Suppressor macrophage (primary cell): ENCODE data around the gene RSRC1.
"Not testable (repeated sequence)": the region's sequence is repeated elsewhere in the genome, so short reads cannot be mapped to it uniquely, and the experiment has no call there.

Experiments used
- DNase-seq, 4 experiments: peaks; one replicate each; pipeline ENCODE4 v3.0.0-alpha.2; 2020 to 2022

Gene RSRC1

DNA sequence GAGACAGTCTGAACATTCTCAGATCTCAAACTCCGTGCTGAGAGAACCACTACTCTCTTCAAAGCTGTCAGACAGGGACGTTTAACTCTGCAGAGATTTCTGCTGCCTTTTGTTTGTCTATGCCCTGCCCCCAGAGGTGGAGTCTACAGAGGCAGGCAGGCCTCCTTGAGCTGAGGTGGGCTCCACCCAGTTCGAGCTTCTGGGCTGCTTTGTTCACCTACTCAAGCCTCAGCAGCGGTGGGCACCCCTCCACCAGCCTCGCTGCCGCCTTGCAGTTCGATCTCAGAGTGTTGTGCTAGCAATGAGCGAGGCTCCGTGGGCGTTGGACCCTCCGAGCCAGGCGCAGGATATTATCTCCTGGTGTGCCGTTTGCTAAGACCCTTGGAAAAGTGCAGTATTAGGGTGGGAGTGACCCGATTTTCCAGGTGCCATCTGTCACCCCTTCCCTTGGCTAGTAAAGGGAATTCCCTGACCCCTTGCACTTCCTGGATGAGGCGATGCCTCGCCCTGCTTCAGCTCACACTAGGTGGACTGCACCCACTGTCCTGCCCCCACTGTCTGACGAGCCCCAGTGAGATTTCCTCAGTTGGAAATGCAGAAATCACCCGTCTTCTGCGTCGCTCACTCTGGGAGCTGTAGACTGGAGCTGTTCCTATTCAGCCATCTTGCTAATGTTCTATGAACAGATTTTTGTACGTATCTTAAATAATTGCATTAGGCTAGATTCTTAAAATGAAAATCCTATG, 220.0 kb downstream of the RSRC1 start:
- not testable (repeated sequence) for DNase-seq

DNA sequence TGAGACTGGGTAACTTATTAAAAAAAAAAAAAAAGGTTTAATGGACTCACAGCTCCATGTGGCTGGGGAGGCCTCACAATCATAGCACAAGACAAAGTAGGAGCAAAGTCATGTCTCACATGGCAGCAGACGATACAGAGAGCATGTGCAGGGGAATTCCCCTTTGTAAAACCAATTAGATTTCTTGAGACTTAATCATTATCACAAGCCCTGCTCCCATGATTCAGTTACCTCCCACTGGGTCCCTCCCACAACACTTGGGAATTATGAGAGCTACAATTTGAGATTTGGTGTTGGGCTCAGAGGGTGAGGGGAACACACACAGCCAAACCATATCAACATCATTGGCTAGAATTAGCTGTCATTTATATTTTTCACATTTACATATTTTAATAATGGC, 221.0 kb downstream of the RSRC1 start:
- DNase-seq: peak; percentile 10 to 63 (median 42)

DNA sequence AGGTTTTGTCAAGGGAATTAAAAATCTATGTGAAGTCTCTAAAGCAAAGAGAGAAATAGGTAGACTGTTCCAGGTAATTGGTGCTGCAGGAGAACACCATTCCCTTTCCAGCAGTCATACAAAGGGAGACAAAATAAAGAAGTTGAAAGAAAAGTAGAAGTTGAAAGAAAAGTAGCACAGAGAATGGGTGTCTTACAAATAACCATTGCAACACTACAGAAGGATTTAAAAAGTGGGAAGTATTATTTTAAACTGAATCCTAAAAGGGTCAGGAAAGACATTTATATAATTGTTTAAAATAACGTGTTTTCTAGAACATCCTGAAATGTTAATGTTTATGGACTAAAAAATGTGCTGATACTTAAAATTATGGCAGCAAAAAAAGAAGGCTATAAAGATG, 223.8 kb downstream of the RSRC1 start:
- peak in 2 of 4 experiments; percentile 55 to 72 for DNase-seq

DNA sequence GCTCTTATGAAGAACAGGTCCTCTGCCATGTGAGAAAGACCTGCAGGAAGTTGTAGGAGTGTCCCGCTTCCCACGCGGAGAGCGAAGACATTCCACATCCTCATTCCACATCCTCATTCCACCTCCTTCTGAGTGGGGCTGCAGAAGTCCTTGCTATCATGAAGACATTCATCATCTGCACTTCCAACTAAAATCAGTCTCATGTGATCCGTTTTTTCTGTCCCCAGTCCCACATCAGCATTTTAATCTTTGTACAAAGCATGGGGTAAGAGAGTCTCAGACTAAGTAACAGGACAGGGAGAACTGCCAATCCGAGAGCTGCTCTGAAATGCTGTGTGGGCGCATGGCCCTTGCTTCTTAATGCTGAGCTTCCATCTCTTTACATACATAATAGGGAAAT, 227.2 kb downstream of the RSRC1 start:
- peak; percentile 81 to 95 (median 90) for DNase-seq

DNA sequence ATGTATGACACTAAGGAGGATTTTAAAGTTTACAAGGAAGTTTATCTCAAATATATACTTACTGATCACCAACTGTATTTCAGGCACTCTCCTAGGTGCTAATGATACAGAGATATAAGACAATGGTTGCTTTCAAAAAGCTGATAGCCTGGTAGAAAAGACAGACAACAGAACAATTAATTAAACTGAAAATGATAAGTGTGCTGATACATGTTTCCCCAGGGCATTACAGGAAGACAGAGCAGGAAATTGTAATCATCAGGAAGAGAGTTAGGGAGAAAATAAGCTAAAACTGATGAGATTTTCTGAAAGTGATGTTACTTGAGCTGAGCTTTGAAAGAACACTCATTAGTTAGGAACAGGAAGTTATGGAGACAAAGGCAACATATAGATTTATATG, 229.7 kb downstream of the RSRC1 start:
- no peak for DNase-seq

DNA sequence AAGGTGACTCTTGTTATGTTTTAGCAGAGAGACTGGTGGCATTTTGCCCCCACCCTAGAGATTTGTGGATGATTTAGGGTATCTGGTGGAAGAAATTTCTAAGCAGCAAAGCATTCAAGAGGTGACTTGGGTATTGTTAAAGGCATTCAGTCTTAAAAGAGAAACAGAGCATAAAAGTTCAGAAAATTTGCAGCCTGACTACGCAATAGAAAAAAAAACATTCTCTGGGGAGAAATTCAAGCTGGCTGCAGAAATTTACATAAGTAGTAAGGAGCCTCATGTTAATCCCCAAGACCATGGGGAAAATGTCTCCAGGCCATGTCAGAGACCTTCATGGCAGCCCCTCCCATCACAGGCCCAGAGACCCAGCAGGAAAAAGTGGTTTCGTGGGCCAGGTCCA, 231.1 kb downstream of the RSRC1 start:
- DNase-seq: not testable (repeated sequence)

DNA sequence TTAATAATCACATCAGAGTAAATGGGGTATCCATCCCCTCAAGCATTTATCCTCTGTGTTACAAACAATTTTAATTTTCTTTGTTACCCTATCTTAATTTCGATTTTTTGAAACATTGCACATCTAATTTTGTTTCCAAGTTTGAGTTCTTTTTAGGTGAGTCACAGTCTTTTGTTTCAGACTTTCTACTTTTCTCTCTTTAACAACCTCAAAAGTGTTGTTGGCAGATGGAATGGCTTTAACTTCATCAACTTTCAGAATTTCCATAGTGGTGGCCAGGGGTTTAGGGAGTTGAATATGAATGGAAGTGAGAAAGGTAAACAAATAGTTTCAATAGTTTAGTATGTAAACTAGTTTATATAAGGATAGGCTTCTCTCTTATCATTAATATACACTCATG, 238.1 kb downstream of the RSRC1 start:
- DNase-seq: no peak

DNA sequence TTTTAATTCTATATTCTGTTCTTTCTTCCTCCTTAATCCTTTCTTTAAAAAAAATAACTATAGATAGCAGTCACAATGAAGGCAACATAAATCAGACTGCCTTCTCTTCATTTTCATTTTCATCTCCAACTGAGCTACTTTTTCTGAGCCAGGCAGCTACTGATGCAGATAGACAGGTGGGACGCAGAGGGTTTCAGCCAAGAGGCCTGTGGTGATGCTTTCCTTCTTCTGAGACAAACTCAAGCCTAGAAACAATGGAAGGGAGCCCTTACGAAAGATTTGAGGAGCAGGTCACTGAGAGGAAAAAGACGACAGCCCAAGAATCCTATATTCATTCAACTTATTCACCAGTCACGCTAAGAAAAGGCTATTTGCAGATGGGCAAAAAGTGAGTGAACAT, 241.1 kb downstream of the RSRC1 start:
- DNase-seq: no peak

DNA sequence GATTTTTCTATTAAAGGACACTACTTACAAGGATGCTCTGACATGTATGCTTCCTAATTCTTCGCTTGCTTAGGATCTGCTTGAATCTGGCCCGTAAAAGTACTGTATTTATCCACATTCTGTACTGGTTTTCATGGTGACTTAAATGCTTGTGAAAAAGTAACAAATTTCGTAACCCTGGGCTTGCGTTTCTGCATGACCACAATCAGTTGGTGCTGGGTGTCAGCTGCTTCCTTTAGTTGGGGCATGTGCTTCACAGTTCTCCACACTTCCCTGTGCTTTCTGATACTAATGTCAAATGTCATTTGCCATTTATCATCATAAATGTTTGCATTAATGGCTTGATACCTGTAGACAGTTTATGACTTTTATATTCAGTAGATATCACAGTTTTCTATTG, 242.7 kb downstream of the RSRC1 start:
- DNase-seq: peak; percentile 79 to 93 (median 86)

DNA sequence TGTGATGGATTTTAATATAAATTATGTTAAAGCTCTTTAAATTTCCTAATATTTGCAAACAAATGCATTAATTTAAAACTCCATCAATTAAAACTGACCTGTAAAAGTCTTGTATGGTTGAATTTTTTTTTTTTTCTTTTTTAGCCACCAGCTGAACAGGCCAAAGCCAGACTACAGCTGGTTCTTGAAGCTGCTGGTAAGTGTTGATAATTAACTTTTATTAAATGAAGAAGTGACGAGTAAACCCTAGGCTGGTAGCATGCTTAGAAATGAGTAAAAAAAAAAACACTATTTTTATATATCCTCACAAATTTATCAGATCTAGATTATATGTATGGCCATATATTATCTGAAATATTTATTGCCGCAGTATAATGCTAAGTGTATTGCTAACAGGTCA, 244.8 kb downstream of the RSRC1 start:
- DNase-seq: no peak

DNA sequence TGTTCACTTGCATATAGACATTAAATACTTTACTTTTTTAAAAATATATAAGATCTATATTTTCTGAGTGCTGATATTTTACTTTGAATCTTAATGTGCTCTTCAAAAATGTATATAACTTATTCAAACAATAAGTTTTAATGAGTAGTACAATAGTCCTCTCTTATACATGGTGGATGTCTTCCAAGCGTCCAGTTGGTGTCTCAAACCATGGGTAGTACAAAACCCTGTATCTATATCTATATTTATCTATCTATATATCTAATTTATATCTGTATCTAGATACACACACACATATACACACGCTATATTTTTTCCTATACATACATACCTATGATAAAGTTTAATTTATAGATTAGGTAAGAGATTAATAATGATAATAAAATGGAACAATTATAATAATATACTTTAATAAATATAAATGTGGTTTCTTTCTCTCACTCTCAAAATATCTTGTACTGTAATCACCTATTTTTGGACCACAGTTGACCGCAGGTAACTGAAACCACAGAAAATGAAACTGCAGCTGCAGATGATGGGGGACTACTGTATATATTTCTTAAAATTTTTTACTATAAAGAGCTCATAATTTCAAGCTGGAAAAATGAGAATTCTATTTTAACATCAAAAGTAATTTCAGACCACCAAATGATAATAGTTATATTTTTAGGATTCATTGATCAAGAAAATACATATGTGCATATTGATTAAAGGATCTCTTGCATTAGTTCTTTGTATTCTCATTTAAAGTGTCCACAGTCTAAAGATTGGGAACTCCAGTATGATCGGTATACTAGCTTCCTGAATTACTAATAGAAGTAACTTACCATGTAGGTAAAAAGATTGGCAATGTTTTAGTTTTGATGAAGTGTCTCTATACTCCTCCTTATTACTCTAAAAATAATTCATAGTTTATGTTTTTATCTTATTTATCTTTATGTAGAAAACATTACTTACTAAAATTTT, 246.0 kb downstream of the RSRC1 start:
- no peak for DNase-seq

DNA sequence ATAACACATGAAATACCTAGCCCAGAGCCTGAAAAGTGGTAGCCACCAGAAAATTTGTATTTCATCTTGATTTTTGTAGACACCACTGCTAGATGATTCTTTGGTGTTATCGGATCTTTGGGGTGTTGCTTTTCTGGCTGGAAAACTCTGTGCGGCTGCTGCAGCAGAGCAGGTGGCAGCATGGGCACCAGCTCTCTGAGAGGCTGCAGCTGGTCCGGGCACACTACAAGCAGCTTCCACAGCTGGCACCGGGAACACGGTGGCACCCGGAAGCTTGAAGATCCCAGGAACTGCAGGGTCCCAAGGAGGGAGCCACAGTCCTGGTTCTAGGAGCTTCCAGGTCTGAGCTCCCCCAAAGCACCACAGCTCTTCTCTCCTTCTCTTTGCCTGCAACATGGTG, 249.4 kb downstream of the RSRC1 start:
- DNase-seq: no peak

DNA sequence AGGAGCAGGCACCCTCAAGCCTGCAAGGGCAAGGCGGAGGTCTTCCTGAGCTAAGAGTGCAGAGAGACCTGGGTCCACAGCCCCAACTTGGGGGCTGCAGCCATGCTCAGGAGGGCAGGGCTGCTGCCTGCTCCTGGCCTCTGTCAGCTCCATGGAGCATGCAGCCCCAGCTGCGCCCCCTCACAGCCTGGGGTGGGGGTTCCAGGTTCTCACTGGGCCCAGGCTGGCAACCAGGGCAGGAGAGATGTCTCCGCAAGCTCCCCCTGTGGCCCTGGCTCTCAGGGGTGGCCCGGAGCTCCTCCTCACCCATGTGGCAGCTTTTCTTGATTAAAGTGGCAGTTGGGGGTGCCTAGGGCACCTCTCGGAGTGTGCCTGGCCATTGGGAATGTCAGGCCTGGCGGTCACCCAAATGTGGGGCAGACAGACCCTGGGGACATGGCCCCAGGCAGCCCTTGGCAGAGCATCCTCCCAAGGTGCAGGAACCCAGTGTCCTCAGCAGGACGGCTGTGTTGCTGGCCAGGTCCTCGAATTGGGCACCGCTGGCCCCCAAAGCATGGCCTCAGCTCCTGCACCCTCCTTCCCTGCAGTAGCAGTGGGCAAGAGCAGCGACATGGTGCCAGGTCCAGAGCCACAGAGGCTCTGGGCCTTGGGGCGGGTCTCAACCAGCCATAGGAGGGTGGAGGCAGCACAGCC, 251.0 kb downstream of the RSRC1 start:
- DNase-seq: no peak

DNA sequence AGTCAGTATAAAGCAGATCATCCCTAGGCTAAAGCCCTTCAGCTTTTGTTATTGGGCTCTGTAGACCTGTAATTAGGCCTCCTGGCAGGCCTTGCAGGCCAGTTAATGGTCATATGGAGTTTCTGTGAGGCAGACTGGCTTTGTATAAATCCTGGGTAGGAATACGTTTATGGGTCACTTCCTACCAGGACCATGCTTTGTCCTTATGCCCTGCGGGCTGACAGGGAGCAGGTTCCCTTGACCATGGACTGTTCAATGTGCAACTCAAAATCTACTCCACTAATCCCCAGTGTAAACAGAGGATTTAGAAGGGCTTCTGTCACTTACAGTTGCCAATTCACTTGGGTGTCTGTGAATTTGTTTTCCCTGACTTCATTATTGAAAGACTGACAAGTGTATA, 258.4 kb downstream of the RSRC1 start:
- DNase-seq: no peak

DNA sequence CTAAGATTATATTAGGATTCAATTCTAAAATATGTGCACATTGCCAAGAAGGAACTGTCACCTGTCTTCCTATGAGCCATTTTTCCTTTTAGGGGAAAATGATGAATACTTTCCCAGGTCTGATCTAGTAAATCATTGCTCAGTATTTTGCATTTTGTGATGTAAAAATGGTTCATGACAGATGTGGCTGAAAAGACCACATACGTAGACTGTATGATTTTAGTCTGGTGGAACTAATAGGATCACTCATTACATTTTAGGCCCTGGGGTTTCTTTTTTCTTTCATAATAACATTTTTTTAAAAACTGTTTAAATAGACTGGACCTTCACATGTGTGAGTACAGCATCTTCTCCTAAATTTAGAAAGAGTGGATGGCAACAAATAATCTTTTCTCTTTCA, 259.4 kb downstream of the RSRC1 start:
- no peak for DNase-seq

DNA sequence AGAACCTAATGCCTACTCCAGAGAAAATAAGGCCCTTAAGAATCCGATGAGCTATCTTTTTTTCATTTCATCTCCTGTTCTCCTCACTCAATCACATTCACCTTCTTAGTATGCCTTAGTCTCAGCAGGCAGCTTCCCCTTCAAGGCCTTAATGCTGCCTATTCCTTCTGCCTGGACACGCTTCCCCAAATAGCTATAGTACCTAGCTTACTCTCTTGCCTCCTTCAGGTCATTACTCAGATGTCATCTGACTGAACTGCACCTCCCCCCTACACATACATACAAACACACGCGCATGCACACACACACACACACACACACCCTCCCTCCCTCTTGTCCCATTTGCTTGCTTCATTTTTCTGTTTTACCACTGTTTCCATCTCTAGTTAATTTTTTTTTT, 269.6 kb downstream of the RSRC1 start:
- peak in 2 of 4 experiments; percentile 11 to 19 for DNase-seq

DNA sequence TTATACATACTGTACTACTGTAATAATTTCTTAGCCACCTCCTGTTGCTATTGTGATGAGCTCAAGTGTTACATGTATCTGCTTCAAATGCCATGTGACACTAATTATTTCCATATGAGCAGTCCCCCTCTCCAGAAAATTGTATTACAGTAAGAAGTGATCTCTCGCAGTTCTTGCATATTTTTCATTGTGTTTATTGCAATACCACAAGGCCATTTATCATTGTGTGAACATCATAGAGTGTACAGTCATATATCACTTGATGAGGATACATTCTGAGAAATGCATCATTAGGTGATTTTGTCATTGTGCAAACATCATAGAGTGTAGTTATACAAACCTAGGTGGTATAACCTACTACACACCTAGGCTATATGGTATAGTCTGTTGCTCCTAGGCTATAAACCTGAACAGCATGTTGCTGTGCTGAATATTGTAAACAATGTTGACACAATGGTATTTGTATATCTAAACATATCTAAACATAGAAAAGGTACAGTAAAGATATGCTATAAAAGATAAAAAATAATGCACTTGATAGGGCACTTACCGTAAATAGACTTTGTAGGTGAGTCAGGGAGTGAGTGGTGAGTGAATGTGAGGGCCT, 271.5 kb downstream of the RSRC1 start:
- no peak for DNase-seq

DNA sequence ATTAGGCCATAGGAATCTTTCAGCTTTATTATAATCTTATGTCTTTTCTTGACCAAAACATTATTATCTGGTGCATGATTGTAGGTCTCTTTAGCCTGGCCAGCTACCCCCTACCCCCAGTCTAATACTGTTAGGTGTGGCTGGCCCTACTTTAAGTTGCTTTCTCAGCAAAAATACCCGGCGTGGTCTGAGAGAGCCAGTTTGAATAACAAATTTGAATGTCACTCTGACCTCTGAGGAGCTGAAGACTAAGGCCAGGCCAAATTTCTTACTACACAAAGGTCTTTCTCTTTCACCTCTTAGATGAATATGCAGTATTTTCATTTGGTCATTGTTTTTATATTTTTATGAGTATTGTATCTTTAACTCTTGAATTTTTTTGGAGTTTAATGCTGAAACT, 272.6 kb downstream of the RSRC1 start:
- DNase-seq: no peak

DNA sequence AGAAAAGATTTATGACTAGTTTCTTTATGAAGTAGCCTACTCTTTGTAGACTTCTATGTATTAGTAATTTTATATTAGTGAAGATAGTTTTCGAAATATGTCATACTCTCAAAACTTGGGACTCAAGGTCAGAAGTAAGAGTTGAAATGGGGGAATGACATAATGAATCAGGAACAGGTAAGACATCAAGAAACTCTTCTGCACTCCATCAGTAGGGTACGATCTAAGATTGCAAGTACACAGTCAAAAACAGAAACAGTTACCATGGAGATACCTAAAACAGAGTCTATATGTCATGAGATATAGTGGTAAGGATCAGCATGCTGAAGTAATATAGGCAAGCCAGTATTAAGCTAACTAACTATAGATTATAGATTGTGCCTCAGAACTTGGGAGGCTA, 274.1 kb downstream of the RSRC1 start:
- DNase-seq: no peak

DNA sequence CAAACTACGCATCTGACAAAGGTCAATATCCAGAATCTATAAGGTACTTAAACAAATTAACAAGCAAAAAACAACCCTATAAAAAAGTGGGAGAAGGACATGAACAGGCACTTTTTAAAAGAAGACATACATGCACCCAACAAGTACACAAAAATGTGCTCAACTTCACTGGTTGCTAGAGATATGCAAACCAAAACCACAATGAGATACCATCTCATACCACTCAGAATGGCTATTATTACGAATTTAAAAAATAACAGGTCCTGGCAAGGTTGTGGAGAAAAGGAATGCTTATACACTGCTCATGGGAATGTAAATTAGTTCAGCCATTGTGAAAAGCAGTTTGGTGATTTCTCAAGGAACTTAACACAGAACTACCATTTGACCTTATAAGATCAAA, 285.5 kb downstream of the RSRC1 start:
- no peak for DNase-seq

DNA sequence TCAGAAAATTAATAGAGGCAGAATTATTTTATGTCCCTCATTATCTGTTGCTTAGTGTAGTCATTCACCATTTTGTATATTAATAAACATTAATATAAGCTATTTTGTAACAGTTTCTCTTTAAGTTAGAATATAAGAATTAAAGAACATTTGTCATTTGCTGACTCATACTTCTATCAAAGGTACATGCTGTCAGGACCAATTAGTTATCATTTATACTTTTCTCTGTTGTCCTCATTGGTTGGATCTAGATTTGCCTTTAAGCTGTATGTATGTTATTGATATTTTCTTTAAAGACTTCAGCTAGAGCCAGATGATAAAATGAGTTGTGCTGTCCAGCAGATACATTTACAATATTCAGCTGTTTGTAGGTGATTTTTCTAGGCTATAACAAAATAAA, 292.7 kb downstream of the RSRC1 start:
- DNase-seq: no peak

DNA sequence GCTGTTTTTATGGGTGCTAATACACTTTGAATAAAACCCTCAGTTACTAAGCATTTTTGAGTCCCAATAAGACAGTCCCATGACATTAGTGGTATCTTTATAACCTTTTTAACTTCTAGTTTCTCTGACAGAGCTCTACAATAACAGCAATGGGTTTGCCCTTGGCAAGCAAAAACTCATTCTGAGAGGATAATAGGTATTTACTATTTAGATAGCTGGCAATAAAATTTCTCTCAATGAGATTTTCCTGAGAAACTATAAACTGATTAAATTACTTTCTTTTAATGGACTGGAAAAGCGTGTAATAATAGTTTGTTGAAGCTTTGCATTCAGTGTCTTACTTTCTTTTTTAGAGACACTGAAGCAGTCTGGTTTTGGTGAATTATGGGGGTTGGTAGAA, 293.1 kb downstream of the RSRC1 start:
- DNase-seq: no peak
